ENCODE data around the gene IL34.

IL34 gene

DNA sequence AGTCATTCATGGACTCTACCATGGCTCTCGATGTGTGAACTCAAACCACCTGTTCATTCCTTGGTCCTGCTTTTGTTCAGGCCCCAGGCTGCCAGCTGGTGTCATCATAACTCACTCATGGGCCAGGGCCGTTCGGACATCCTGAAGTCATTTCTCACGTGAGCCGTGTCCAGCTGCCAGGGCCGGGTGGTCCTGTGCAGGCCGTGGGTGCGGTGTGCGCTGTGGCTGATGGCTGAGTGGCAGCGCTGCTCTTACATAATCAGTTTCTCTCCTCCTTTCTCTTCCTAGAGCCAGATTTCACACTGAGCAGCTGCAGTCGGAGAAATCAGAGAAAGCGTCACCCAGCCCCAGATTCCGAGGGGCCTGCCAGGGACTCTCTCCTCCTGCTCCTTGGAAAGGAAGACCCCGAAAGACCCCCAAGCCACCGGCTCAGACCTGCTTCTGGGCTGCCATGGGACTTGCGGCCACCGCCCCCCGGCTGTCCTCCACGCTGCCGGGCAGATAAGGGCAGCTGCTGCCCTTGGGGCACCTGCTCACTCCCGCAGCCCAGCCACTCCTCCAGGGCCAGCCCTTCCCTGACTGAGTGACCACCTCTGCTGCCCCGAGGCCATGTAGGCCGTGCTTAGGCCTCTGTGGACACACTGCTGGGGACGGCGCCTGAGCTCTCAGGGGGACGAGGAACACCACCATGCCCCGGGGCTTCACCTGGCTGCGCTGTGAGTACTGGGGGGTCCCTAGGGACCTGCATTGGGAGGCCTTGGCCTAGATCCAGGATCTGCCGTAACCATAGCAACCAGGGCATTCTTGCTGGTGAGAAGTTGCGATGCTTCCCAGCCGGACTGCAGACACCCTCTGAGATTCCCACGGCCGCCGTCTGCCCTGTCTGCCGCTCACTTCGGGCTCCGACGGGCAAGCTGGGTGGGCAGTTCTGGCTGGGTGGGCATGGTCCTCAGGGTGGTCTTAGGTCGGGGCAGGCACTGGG is at the start of gene IL34:
TSS of gene IL34 (plus strand) at position 300 of the 982 bp plus-strand sequence. CDS start at position 689, 389 bp downstream.
- no peaks in the 10 kb centered on the region for H3K79me2 ChIP-seq (ENCODE audit: insufficient read depth, low read length)
- H2AFZ ChIP-seq (ENCODE audit: low read length): no peak within 1 kb of the TSS
- peaks cover 7% of the 10 kb centered on the region; the same call in 1 of the 2 replicates for H3K27me3 ChIP-seq (ENCODE audit: insufficient read depth, low read length)
- no peaks in the 10 kb centered on the region for H3K9me2 ChIP-seq (ENCODE audit: low read depth, low read length)
- no peaks in the 10 kb centered on the region for H4K20me1 ChIP-seq (ENCODE audit: insufficient read depth, low read length)
- H3K4me2 ChIP-seq (ENCODE audit: low read length): no peak within 1 kb of the TSS
- no peaks in the 10 kb centered on the region for H3K9me3 ChIP-seq (ENCODE audit: low read length)
- no peaks in the 10 kb centered on the region for H3K4me1 ChIP-seq (ENCODE audit: insufficient read depth, low read length, severe bottlenecking)
- TF ChIP-seq EZH2 (IDR thresholded peaks at IDR 0.05; ENCODE audit: borderline replicate concordance, low read length) (no peak), CTCF (IDR thresholded peaks at IDR 0.05; ENCODE audit: low read length) (no peak)
- no peak within 1 kb of the TSS for H3K4me3 ChIP-seq (ENCODE audit: low read depth, low read length, poor library complexity, severe bottlenecking)
- H3K27ac ChIP-seq (ENCODE audit: low read depth, low read length, poor library complexity, severe bottlenecking): no peak within 1 kb of the TSS
- H3K36me3 ChIP-seq (ENCODE audit: insufficient read depth, low read length): no peaks in the 10 kb centered on the region
- no peaks in the 10 kb centered on the region for H3F3A ChIP-seq (ENCODE audit: insufficient read depth, low read length)
- H3K9ac ChIP-seq (ENCODE audit: low read length): no peak within 1 kb of the TSS

- TF ChIP-seq EZH2 (IDR thresholded peaks at IDR 0.05; ENCODE audit: borderline replicate concordance, low read length) (no peak), CTCF (IDR thresholded peaks at IDR 0.05; ENCODE audit: low read length) (no peak)
- Histone ChIP-seq H3K9ac (ENCODE audit: low read length) (no peak overlapping the region), H3K9me2 (ENCODE audit: low read depth, low read length) (no peaks in the 10 kb centered on the region), H3K4me1 (ENCODE audit: insufficient read depth, low read length, severe bottlenecking) (no peaks in the 10 kb centered on the region), H3K36me3 (ENCODE audit: insufficient read depth, low read length) (no peaks in the 10 kb centered on the region), H3K4me2 (ENCODE audit: low read length) (no peak overlapping the region), H3F3A (ENCODE audit: insufficient read depth, low read length) (no peaks in the 10 kb centered on the region), H4K20me1 (ENCODE audit: insufficient read depth, low read length) (no peaks in the 10 kb centered on the region), H3K27me3 (ENCODE audit: insufficient read depth, low read length) (no peaks in the 10 kb centered on the region), H3K27ac (ENCODE audit: low read depth, low read length, poor library complexity, severe bottlenecking) (no peak overlapping the region), H2AFZ (ENCODE audit: low read length) (no peak overlapping the region), H3K4me3 (ENCODE audit: low read depth, low read length, poor library complexity, severe bottlenecking) (no peak overlapping the region), H3K9me3 (ENCODE audit: low read length) (no peaks in the 10 kb centered on the region), H3K79me2 (ENCODE audit: insufficient read depth, low read length) (no peaks in the 10 kb centered on the region)
These were observed 49.1 kb upstream of the IL34 start for GRCh38 chr16:70597135-70597835.

DNA sequence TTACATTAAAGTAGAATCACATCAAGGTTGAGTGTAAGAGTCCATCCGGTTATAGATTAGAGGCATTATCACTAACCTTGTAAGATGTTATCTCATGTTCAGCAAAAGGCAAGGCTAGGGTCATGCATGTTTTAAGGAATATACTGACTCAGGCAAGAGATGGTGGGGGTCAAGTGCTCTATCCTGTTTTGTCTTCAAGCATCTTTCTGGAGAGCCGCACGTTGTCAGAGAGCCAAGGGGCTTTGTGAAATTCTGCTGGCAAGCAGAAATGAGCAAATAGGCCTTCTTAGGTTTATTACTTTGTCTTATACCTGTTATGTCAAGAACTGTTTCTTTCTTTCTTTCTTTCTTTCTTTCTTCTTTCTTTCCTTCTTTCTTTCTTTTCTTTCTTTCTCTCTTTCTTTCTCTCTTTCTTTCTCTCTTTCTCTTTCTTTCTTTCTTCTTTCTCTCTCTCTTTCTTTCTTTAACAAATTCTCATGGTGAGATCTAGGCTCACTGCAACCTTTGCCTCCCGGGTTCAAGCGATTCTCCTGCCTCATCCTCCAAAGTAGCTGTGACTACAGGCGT is 47.3 kb upstream of the IL34 start:
- H3K4me2 ChIP-seq (ENCODE audit: low read length): no peak overlapping the region
- no peak for TF ChIP-seq CTCF (IDR thresholded peaks at IDR 0.05; ENCODE audit: low read length)
- no peak for TF ChIP-seq EZH2 (IDR thresholded peaks at IDR 0.05; ENCODE audit: borderline replicate concordance, low read length)
- H2AFZ ChIP-seq (ENCODE audit: low read length): no peak overlapping the region
- no peaks in the 10 kb centered on the region for H3K9me2 ChIP-seq (ENCODE audit: low read depth, low read length)
- no peaks in the 10 kb centered on the region for H3K79me2 ChIP-seq (ENCODE audit: insufficient read depth, low read length)
- no peaks in the 10 kb centered on the region for H3K4me1 ChIP-seq (ENCODE audit: insufficient read depth, low read length, severe bottlenecking)
- no peak overlapping the region for H3K9ac ChIP-seq (ENCODE audit: low read length)
- no peak overlapping the region for H3K4me3 ChIP-seq (ENCODE audit: low read depth, low read length, poor library complexity, severe bottlenecking)
- no peaks in the 10 kb centered on the region for H3K27me3 ChIP-seq (ENCODE audit: insufficient read depth, low read length)
- no peaks in the 10 kb centered on the region for H3F3A ChIP-seq (ENCODE audit: insufficient read depth, low read length)
- H3K36me3 ChIP-seq (ENCODE audit: insufficient read depth, low read length): no peaks in the 10 kb centered on the region
- no peaks in the 10 kb centered on the region for H3K9me3 ChIP-seq (ENCODE audit: low read length)
- H3K27ac ChIP-seq (ENCODE audit: low read depth, low read length, poor library complexity, severe bottlenecking): no peak overlapping the region
- no peaks in the 10 kb centered on the region for H4K20me1 ChIP-seq (ENCODE audit: insufficient read depth, low read length)

All from OCI-LY1 (cell line).